Activated T-helper 1 cell treated with anti-CD3 and anti-CD28 coated beads, Interleukin-12 subunit alpha, Interleukin-12 subunit beta, Interleukin-2, Interleukin-4 antibody, amounts not matched to agents 30 ng/mL and 10 ng/mL and 1 ng/mL, durations not matched to agents 14 hours and 24 hours and 36 hours (primary cell): ENCODE results near the gene TFEB. TPM values are rescaled to one million over a fixed set of nuclear protein-coding genes. Genes with fewer than 3 reads are reported as not detected.

Experiments used
- DNase-seq: peaks from one replicate; pipeline ENCODE4 v3.0.0; 2021; ENCODE audit warnings: low spot score
- H3K27ac Mint-ChIP-seq: one replicate; pipeline ENCODE4 v1.8.0; 2021; ENCODE audit warnings: mild to moderate bottlenecking, mixed read lengths
- H3K27me3 Mint-ChIP-seq: one replicate; pipeline ENCODE4 v1.8.0; 2022; ENCODE audit warnings: mild to moderate bottlenecking, moderate library complexity, mixed read lengths; ENCODE audit not compliant: insufficient read depth
- H3K36me3 Mint-ChIP-seq: one replicate; pipeline ENCODE4 v1.8.0; 2021; ENCODE audit warnings: low read depth, mixed read lengths
- H3K4me1 Mint-ChIP-seq: one replicate; pipeline ENCODE4 v1.8.0; 2021; ENCODE audit warnings: low read depth, mixed read lengths
- H3K4me3 Mint-ChIP-seq: one replicate; pipeline ENCODE4 v1.8.0; 2021; ENCODE audit warnings: mild to moderate bottlenecking, moderate library complexity, mixed read lengths
- H3K9me3 Mint-ChIP-seq: one replicate; pipeline ENCODE4 v1.8.0; 2021; ENCODE audit warnings: mixed read lengths
- intact Hi-C: fragments of 100-400 bp; cut with micrococcal nuclease; formaldehyde crosslinking; loops from one replicate; pipeline ENCODE4 v1.15.1; 2024
- total RNA-seq: library from RNA; stranded (reverse); gene quantifications from 2 replicates; pipeline ENCODE4 v1.2.3, GENCODE V29; 2022

TFEB gene
- total RNA-seq, 1 donor from 2014 or later = 17.2 TPM

GRCh38 chr6:41652866-41653652 is 82.3 kb downstream of the TFEB start:
- H3K4me1 Mint-ChIP-seq = no peaks in the 10 kb centered on the region
- no peaks in the 10 kb centered on the region for H3K9me3 Mint-ChIP-seq

GRCh38 chr6:41651962-41652657 is 83.3 kb downstream of the TFEB start:
- Mint-ChIP-seq H3K4me3 (no peak overlapping the region), H3K27me3 (peaks cover 4% of the 10 kb centered on the region), H3K9me3 (no peaks in the 10 kb centered on the region), H3K36me3 (no peaks in the 10 kb centered on the region), H3K4me1 (no peaks in the 10 kb centered on the region), H3K27ac (no peak overlapping the region)
- DNase-seq = no peak
- intact Hi-C loops = no loop called here

More at GRCh38 chr6:41652866-41653652, 82.3 kb downstream of the TFEB start:
- no peak for DNase-seq
- intact Hi-C loops = no loop called here
- H3K27ac Mint-ChIP-seq = no peak overlapping the region
- no peak overlapping the region for H3K4me3 Mint-ChIP-seq
- H3K36me3 Mint-ChIP-seq = no peaks in the 10 kb centered on the region
- peaks cover 4% of the 10 kb centered on the region for H3K27me3 Mint-ChIP-seq

DNA sequence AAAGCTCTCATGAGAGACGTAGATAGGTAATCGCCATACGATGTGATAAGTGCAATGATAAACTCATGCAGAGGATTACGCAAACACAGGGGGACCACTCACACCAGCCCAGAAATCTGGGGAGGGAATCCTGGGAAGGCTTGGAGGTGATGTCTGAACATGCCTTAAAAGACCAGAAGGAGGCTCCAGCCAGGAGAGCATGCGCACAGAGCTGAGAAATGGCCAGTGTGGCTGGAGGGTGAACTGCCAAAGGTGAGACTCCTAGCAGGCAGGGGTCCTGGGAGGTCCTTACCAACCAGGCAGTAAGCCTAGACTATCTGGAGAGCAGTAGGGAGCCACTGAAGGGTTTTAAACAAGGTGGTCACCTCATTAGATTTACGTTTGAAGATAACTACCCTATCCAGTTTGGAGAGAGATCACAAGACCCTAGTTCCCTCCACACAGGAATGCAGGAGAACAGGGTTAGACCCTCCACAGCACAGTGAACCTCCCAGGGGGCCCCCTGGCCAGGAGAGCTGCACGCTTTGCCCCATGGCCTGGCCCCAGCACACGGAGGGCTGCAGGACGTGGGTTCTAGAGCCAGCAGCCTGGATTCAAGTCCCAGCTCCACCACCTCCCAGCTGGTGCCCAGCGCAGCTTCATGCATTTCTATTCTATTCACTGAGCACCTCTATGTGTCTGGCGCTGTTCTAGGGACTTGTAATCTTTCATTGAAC is 84.0 kb downstream of the TFEB start:
- no peak overlapping the region for H3K4me3 Mint-ChIP-seq
- no peaks in the 10 kb centered on the region for H3K9me3 Mint-ChIP-seq
- no peaks in the 10 kb centered on the region for H3K4me1 Mint-ChIP-seq
- H3K27me3 Mint-ChIP-seq = peaks cover 4% of the 10 kb centered on the region
- no peaks in the 10 kb centered on the region for H3K36me3 Mint-ChIP-seq
- H3K27ac Mint-ChIP-seq = no peak overlapping the region
- no peak for DNase-seq
- intact Hi-C loops = no loop called here

DNA sequence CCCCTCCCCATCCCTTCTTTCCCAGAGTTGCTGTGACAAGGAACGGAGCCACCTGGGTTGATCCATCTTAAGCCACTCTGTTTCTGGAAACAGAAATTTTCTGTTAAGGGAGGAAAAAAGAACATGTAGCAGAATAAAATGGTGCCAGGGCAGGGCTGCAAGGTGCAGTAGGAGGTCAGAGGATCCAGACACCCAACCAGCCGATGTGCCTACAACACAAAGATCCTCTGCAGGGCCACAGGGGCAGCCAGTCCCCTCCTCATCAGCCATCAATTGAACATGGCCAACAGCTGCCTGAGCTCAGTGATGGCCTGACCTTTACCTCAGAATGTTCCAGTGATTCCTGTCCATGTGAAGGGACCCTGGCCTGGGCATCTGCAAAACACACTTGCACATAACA is 85.3 kb downstream of the TFEB start:
- intact Hi-C loops = no loop called here
- Mint-ChIP-seq H3K27me3 (peaks cover 4% of the 10 kb centered on the region), H3K4me3 (no peak overlapping the region), H3K9me3 (no peaks in the 10 kb centered on the region), H3K36me3 (no peaks in the 10 kb centered on the region), H3K4me1 (no peaks in the 10 kb centered on the region), H3K27ac (no peak overlapping the region)
- no peak for DNase-seq

DNA sequence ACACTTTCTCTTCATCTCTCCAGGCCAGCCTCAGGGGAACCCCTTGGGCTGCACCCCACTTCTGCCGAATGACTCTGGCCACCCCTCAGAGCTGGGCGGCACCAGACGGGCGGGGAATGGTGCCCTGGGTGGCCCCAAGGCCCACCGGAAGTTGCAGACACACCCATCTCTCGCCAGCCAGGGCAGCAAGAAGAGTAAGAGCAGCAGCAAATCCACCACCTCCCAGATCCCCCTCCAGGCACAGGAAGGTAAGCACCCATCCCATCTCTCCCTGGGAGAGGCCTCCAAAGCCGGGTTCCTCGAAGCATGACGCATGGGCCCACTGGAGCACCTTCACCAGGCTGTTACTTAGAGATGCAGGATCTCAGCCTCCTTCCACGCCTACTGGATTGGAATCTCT is 85.8 kb downstream of the TFEB start:
- Mint-ChIP-seq H3K27ac (no peak overlapping the region), H3K36me3 (no peaks in the 10 kb centered on the region), H3K9me3 (no peaks in the 10 kb centered on the region), H3K4me3 (no peak overlapping the region), H3K27me3 (peaks cover 4% of the 10 kb centered on the region), H3K4me1 (no peaks in the 10 kb centered on the region)
- intact Hi-C loops = no loop called here
- DNase-seq = no peak

GRCh38 chr6:41648921-41649320 is 86.5 kb downstream of the TFEB start:
- Mint-ChIP-seq H3K36me3 (no peaks in the 10 kb centered on the region), H3K4me1 (no peaks in the 10 kb centered on the region), H3K27me3 (peaks cover 4% of the 10 kb centered on the region), H3K4me3 (no peak overlapping the region), H3K27ac (no peak overlapping the region), H3K9me3 (no peaks in the 10 kb centered on the region)
- no peak for DNase-seq
- intact Hi-C loops = no loop called here

DNA sequence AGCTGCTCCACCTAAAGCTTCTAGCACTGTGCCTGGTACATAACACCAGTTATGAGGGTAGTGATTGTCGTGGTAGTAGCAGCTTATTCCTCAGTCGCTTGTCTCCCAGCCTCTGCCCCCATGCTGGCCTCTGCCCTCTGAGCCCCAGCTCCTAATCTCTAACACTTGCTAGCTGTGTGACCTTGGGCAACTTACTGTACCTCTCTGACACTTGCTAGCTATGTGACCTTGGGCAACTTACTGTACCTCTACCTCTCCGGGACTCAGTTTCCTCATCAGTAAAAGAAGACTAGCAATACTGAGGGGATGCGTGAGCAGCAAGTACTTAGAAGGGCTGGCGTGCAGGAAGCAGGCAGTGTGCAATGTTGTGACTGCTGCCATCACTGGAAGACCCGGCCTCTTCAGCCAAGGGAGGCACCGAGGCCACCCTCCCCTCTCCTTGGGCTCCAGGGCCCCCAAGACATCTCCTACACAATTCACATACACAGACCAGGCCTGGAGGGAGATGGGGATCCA is 87.3 kb downstream of the TFEB start:
- Mint-ChIP-seq H3K27me3 (peaks cover 7% of the 10 kb centered on the region), H3K4me1 (no peaks in the 10 kb centered on the region), H3K4me3 (no peak overlapping the region), H3K27ac (no peak overlapping the region), H3K36me3 (no peaks in the 10 kb centered on the region), H3K9me3 (no peaks in the 10 kb centered on the region)
- no peak for DNase-seq
- intact Hi-C loops = no loop called here

- Mint-ChIP-seq H3K9me3 (no peaks in the 10 kb centered on the region), H3K4me3 (no peak overlapping the region), H3K36me3 (no peaks in the 10 kb centered on the region), H3K27me3 (peaks cover 10% of the 10 kb centered on the region), H3K27ac (no peak overlapping the region), H3K4me1 (no peaks in the 10 kb centered on the region)
- intact Hi-C loops = no loop called here
- DNase-seq = no peak
Observed at GRCh38 chr6:41647061-41647511, 88.3 kb downstream of the TFEB start.

DNA sequence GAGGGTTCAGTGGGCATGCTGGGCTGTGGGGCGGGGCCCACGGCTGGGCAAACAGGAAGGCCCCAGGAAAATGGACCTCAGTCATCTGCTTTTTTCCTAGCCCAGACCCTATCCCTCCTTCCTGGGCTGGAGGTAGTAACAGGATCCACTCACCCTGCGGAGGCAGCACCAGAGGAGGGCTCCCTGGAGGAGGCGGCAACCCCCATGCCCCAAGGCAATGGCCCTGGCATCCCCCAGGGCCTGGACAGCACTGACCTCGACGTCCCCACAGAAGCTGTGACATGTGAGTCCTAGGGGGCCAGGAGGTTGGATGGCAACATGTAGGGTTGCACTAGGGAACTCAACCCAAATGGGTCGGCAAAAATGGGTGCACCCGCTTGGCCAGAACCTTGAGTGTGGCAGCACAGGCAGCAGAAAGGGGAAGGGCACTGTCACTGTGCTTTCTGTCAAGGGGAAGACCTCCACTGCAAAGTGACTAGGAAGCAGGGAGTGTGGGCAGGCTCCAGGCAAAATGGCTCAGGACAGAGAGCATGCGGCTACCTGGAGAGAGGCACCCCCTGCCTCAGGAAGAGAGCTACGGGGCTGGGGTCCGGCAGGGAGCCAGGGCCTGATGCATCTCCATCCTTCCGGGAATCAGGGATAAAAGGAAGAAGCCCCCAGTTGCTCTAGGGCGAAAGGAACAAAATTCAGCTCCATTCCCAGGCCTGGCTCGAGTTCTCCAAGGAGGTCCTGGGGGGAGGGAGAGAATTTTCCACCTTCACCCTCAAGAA is 89.2 kb downstream of the TFEB start:
- intact Hi-C loops = no loop called here
- no peak for DNase-seq
- H3K27ac Mint-ChIP-seq = no peak overlapping the region
- no peaks in the 10 kb centered on the region for H3K4me1 Mint-ChIP-seq
- no peaks in the 10 kb centered on the region for H3K9me3 Mint-ChIP-seq
- H3K4me3 Mint-ChIP-seq = no peak overlapping the region
- H3K36me3 Mint-ChIP-seq = no peaks in the 10 kb centered on the region
- peaks cover 10% of the 10 kb centered on the region for H3K27me3 Mint-ChIP-seq

GRCh38 chr6:41645007-41645618 is 90.3 kb downstream of the TFEB start:
- no peak for DNase-seq
- Mint-ChIP-seq H3K27me3 (peaks cover 19% of the 10 kb centered on the region), H3K36me3 (peaks cover 2% of the 10 kb centered on the region), H3K4me3 (no peak overlapping the region), H3K27ac (no peak overlapping the region), H3K4me1 (no peaks in the 10 kb centered on the region), H3K9me3 (no peaks in the 10 kb centered on the region)
- intact Hi-C loops = no loop called here

DNA sequence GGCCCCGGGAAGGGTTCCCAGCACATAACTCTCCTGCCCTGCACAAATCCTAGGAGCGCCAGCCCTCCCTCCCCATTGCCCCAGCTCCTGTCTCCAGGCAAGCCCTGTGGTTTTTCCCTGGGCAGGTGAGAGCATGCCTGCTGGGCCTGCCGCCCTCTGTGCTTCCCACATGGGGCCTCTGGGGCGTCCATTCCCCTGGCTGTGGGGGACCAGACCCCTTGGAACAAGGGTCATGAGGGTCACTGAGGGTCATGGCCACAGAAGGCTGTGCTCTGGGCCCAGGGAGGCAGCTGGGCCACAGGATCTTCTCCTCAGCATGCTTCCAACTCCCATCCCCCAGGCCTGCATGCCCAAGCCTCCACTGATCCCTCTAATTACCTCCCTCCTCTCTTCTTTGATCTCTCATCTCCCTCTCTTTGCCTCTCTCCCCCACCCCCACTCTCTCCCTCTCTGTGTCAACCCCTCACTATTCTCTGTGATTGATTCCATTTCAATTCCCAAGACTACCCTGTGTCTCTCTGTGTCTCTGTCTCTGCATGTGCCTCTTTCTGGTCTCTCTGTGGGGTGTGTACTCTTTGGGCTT is 91.0 kb downstream of the TFEB start:
- no peak overlapping the region for H3K27ac Mint-ChIP-seq
- no peaks in the 10 kb centered on the region for H3K4me1 Mint-ChIP-seq
- H3K27me3 Mint-ChIP-seq = peaks cover 26% of the 10 kb centered on the region
- DNase-seq = no peak
- no peaks in the 10 kb centered on the region for H3K9me3 Mint-ChIP-seq
- intact Hi-C loops = no loop called here
- H3K36me3 Mint-ChIP-seq = peaks cover 2% of the 10 kb centered on the region
- no peak overlapping the region for H3K4me3 Mint-ChIP-seq

DNA sequence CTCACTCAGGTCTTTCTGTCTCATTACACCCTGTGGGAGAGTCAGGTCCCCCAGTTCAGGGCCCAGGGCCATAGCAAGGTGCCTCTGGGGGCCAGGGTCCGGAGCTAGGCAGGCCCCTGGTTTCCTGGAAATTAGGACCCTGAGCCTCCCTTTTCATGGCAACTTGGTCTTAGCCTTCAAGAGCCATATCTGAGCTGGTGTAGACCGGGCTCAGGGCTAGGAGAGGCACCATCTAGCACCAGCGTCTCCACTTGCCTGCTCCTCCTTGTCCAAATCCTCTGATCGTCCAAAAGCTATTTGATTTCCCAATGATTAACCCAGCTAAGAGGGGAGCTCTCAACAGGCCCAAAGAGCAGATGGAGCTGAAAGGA is 91.5 kb downstream of the TFEB start:
- Mint-ChIP-seq H3K9me3 (no peaks in the 10 kb centered on the region), H3K4me3 (no peak overlapping the region), H3K4me1 (no peaks in the 10 kb centered on the region), H3K36me3 (peaks cover 2% of the 10 kb centered on the region), H3K27ac (no peak overlapping the region), H3K27me3 (peaks cover 30% of the 10 kb centered on the region)
- intact Hi-C loops = no loop called here
- DNase-seq = no peak
